C1 segment of cervical spinal cord (tissue), 14 donors: ENCODE results near the gene SMYD3.

Experiments
- DNase-seq, 14 donors: peaks; one replicate each; lab custom pipeline; 2025; lab: John Stamatoyannopoulos, UW

Gene SMYD3

GRCh38 chr1:246149543-246149942 lies 357.5 kb downstream of the SMYD3 start:
- DNase-seq = no peak

- DNase-seq = no peak
Observed at GRCh38 chr1:246147524-246148461, 359.3 kb downstream of the SMYD3 start.

- DNase-seq = no peak
Observed at GRCh38 chr1:246146804-246147523, 360.1 kb downstream of the SMYD3 start.

- no peak for DNase-seq
Observed at GRCh38 chr1:246145900-246146299, 361.2 kb downstream of the SMYD3 start.

GRCh38 chr1:246144931-246145330 lies 362.1 kb downstream of the SMYD3 start:
- DNase-seq = no peak

GRCh38 chr1:246142320-246142893 lies 364.7 kb downstream of the SMYD3 start:
- no peak for DNase-seq

- no peak for DNase-seq
Observed at GRCh38 chr1:246141306-246141705, 365.8 kb downstream of the SMYD3 start.

GRCh38 chr1:246139745-246140182 lies 367.3 kb downstream of the SMYD3 start:
- DNase-seq = no peak

GRCh38 chr1:246138781-246139180 lies 368.3 kb downstream of the SMYD3 start:
- DNase-seq = no peak

- DNase-seq = no peak
Observed at GRCh38 chr1:246136477-246136876, 370.6 kb downstream of the SMYD3 start.

- no peak for DNase-seq
Observed at GRCh38 chr1:246134789-246135188, 372.3 kb downstream of the SMYD3 start.

- no peak for DNase-seq
Observed at GRCh38 chr1:246131095-246131494, 376.0 kb downstream of the SMYD3 start.

GRCh38 chr1:246128494-246129069 lies 378.5 kb downstream of the SMYD3 start:
- no peak for DNase-seq

- no peak for DNase-seq
Observed at GRCh38 chr1:246126580-246126979, 380.5 kb downstream of the SMYD3 start.

- DNase-seq = no peak
Observed at GRCh38 chr1:246122071-246122470, 385.0 kb downstream of the SMYD3 start.

- no peak for DNase-seq
Observed at GRCh38 chr1:246121533-246121932, 385.5 kb downstream of the SMYD3 start.

- DNase-seq = peak in 4 of 14 donors; percentile 1 to 24 (median 12)
Observed at GRCh38 chr1:246117066-246117791, 389.9 kb downstream of the SMYD3 start.

- no peak for DNase-seq
Observed at GRCh38 chr1:246114369-246114768, 392.7 kb downstream of the SMYD3 start.

GRCh38 chr1:246113555-246114095 lies 393.5 kb downstream of the SMYD3 start:
- no peak for DNase-seq

- DNase-seq = no peak
Observed at GRCh38 chr1:246111570-246111969, 395.5 kb downstream of the SMYD3 start.
